Osteocyte (in vitro differentiated cells): ENCODE results near the gene TPD52L2. TPM values are rescaled to one million over a fixed set of nuclear protein-coding genes. Genes with fewer than 3 reads are reported as not detected.

Experiments
- DNase-seq: peaks from one replicate; pipeline ENCODE4 v3.0.0; 2021; ENCODE audit warnings: mixed read lengths; ENCODE audit not compliant: unreplicated experiment; ENCODE audit errors: extremely low spot score
- H3K27ac Mint-ChIP-seq: one replicate; pipeline ENCODE4 v1.8.0; 2021; ENCODE audit warnings: mild to moderate bottlenecking, mixed read lengths; ENCODE audit not compliant: unreplicated experiment
- H3K27me3 Mint-ChIP-seq: one replicate; pipeline ENCODE4 v1.8.0; 2021; ENCODE audit warnings: mixed read lengths; ENCODE audit not compliant: unreplicated experiment
- H3K36me3 Mint-ChIP-seq: one replicate; pipeline ENCODE4 v1.8.0; 2021; ENCODE audit warnings: mixed read lengths; ENCODE audit not compliant: unreplicated experiment
- H3K4me1 Mint-ChIP-seq: one replicate; pipeline ENCODE4 v1.8.0; 2021; ENCODE audit warnings: mixed read lengths; ENCODE audit not compliant: unreplicated experiment
- H3K4me3 Mint-ChIP-seq: one replicate; pipeline ENCODE4 v1.8.0; 2021; ENCODE audit warnings: mild to moderate bottlenecking, moderate library complexity, mixed read lengths; ENCODE audit not compliant: unreplicated experiment
- H3K9me3 Mint-ChIP-seq: one replicate; pipeline ENCODE4 v1.8.0; 2021; ENCODE audit warnings: mixed read lengths; ENCODE audit not compliant: unreplicated experiment
- CTCF ChIP-seq: fragments of 200-600 bp; sonication (generic); IDR thresholded peaks from 2 replicates; pipeline ENCODE4 v1.5.0; 2021; ENCODE audit warnings: antibody characterized with exemption, mild to moderate bottlenecking, moderate library complexity
- total RNA-seq: library from RNA; stranded (reverse); gene quantifications from 2 replicates; pipeline ENCODE4 v1.2.1, GENCODE V29; 2021

The TPD52L2 gene
- total RNA-seq, 1 donor from 2014 or later: 102 TPM

GRCh38 chr20:63842258-63842657, 22.8 kb upstream of the TPD52L2 start:
- no peak for TF ChIP-seq CTCF
- no peak for DNase-seq
- Mint-ChIP-seq H3K9me3 (no peaks in the 10 kb centered on the region), H3K27ac (no peak overlapping the region), H3K27me3 (no peaks in the 10 kb centered on the region), H3K36me3 (no peaks in the 10 kb centered on the region), H3K4me3 (no peak overlapping the region), H3K4me1 (peaks cover 10% of the 10 kb centered on the region)

GRCh38 chr20:63843222-63843621, 21.8 kb upstream of the TPD52L2 start:
- no peaks in the 10 kb centered on the region for H3K9me3 Mint-ChIP-seq
- no peak for DNase-seq
- no peaks in the 10 kb centered on the region for H3K36me3 Mint-ChIP-seq
- peaks cover 14% of the 10 kb centered on the region for H3K4me1 Mint-ChIP-seq
- H3K27me3 Mint-ChIP-seq: no peaks in the 10 kb centered on the region
- no peak overlapping the region for H3K4me3 Mint-ChIP-seq
- no peak for TF ChIP-seq CTCF
- no peak overlapping the region for H3K27ac Mint-ChIP-seq

GRCh38 chr20:63843778-63844177, 21.3 kb upstream of the TPD52L2 start:
- no peak for TF ChIP-seq CTCF
- DNase-seq: no peak
- no peaks in the 10 kb centered on the region for H3K9me3 Mint-ChIP-seq
- H3K27me3 Mint-ChIP-seq: no peaks in the 10 kb centered on the region
- H3K4me1 Mint-ChIP-seq: peaks cover 18% of the 10 kb centered on the region
- H3K4me3 Mint-ChIP-seq: no peak overlapping the region
- no peak overlapping the region for H3K27ac Mint-ChIP-seq
- no peaks in the 10 kb centered on the region for H3K36me3 Mint-ChIP-seq

- H3K9me3 Mint-ChIP-seq: no peaks in the 10 kb centered on the region
- no peak for TF ChIP-seq CTCF
- no peak overlapping the region for H3K27ac Mint-ChIP-seq
- DNase-seq: no peak
- H3K4me3 Mint-ChIP-seq: no peak overlapping the region
- H3K27me3 Mint-ChIP-seq: no peaks in the 10 kb centered on the region
- H3K36me3 Mint-ChIP-seq: no peaks in the 10 kb centered on the region
- peaks cover 18% of the 10 kb centered on the region for H3K4me1 Mint-ChIP-seq
Measured at GRCh38 chr20:63844511-63844991, 20.5 kb upstream of the TPD52L2 start.

GRCh38 chr20:63846128-63846771, 18.8 kb upstream of the TPD52L2 start:
- Mint-ChIP-seq H3K27ac (peak overlapping the region; percentile 64), H3K4me1 (peaks cover 18% of the 10 kb centered on the region), H3K36me3 (no peaks in the 10 kb centered on the region), H3K9me3 (no peaks in the 10 kb centered on the region), H3K4me3 (peak overlapping the region; percentile 42), H3K27me3 (no peaks in the 10 kb centered on the region)
- TF ChIP-seq CTCF: peak; percentile 25
- DNase-seq: no peak
